IMR-90 (cell line): ENCODE measurements around the gene CCSER1. TPM values are rescaled to one million over a fixed set of nuclear protein-coding genes. Genes with fewer than 3 reads are reported as not detected.

Source experiments
- ATAC-seq: fragments of 200-7000 bp; cut with Tn5 transposase; 2 replicates; pipeline ENCODE4 v1.9.1; 2020; ENCODE audit warnings: low read depth, mild to moderate bottlenecking, moderate library complexity
- BruUV-seq: library from RNA; stranded (reverse); fragments of 400-500 nt; replicated peaks from 2 replicates; lab custom pipeline; 2021; lab: Mats Ljungman, UMichigan
- CTCF ChIA-PET: fragments of 300-600 bp; formaldehyde crosslinking; extraction: SDS; loops from one replicate; lab custom pipeline; 2021; ENCODE audit warnings: antibody characterized with exemption; lab: Yijun Ruan, JAX
- POLR2A ChIA-PET: fragments of 300-600 bp; sonication (Branson Sonifier 250); formaldehyde crosslinking; loops from one replicate; lab custom pipeline; 2022; ENCODE audit warnings: antibody characterized with exemption; ENCODE audit not compliant: unreplicated experiment; lab: Charles Lee
- DNase-seq: peaks from one replicate; pipeline ENCODE4 v3.0.0; 2013
- H2AFZ ChIP-seq: replicated peaks from 2 replicates; pipeline ENCODE3; 2013; ENCODE audit warnings: low read length, mild to moderate bottlenecking; ENCODE audit not compliant: poor library complexity
- H2AK5ac ChIP-seq: 2 replicates; pipeline ENCODE4 v1.6.1; 2013; ENCODE audit warnings: low read depth, low read length, inconsistent platforms
- H2AK9ac ChIP-seq: replicated peaks from 2 replicates; pipeline ENCODE3; 2013; ENCODE audit warnings: mild to moderate bottlenecking, low read depth, low read length, moderate library complexity; ENCODE audit not compliant: poor library complexity
- H2BK120ac ChIP-seq: 2 replicates; pipeline ENCODE4 v1.6.1; 2013; ENCODE audit warnings: low read depth, low read length, inconsistent platforms
- H2BK15ac ChIP-seq: 3 replicates; pipeline ENCODE4 v1.6.1; 2013; ENCODE audit warnings: low read depth, low read length, inconsistent platforms
- H2BK20ac ChIP-seq: 2 replicates; pipeline ENCODE4 v1.6.1; 2013; ENCODE audit warnings: low read depth, mild to moderate bottlenecking, inconsistent platforms, low read length, moderate library complexity
- H2BK5ac ChIP-seq: 2 replicates; pipeline ENCODE4 v1.6.1; 2013; ENCODE audit warnings: mild to moderate bottlenecking, low read depth, low read length, inconsistent platforms; ENCODE audit not compliant: poor library complexity, severe bottlenecking
- H3K14ac ChIP-seq: replicated peaks from 2 replicates; pipeline ENCODE4 v1.6.1; 2013; ENCODE audit warnings: low read depth, low read length, inconsistent platforms
- H3K18ac ChIP-seq: 2 replicates; pipeline ENCODE4 v1.6.1; 2013; ENCODE audit warnings: low read depth, low read length, control low read depth
- H3K23ac ChIP-seq: 2 replicates; pipeline ENCODE4 v1.6.1; 2013; ENCODE audit warnings: low read depth, low read length, inconsistent platforms
- H3K27ac ChIP-seq: 2 replicates; pipeline ENCODE4 v1.5.1; 2013; ENCODE audit warnings: mild to moderate bottlenecking, control low read depth, low read length; ENCODE audit not compliant: insufficient read depth
- H3K27me3 ChIP-seq: 2 replicates; pipeline ENCODE4 v1.6.1; 2013; ENCODE audit warnings: low read length; ENCODE audit not compliant: control insufficient read depth, insufficient read depth
- H3K36me3 ChIP-seq: 2 replicates; pipeline ENCODE4 v1.6.1; 2013; ENCODE audit warnings: low read length, mixed read lengths; ENCODE audit not compliant: control insufficient read depth, insufficient read depth
- H3K4ac ChIP-seq: 2 replicates; pipeline ENCODE4 v1.6.1; 2013; ENCODE audit warnings: low read depth, low read length, inconsistent platforms
- H3K4me1 ChIP-seq: 2 replicates; pipeline ENCODE4 v1.6.1; 2013; ENCODE audit warnings: low read length, mixed read lengths; ENCODE audit not compliant: control insufficient read depth, insufficient read depth
- H3K4me2 ChIP-seq: 2 replicates; pipeline ENCODE4 v1.6.1; 2013; ENCODE audit warnings: low read depth, mild to moderate bottlenecking, control low read depth, low read length, moderate library complexity
- H3K4me3 ChIP-seq: 2 replicates; pipeline ENCODE4 v1.5.1; 2013; ENCODE audit warnings: low read depth, mild to moderate bottlenecking, control low read depth, low read length, moderate library complexity; ENCODE audit not compliant: insufficient read depth
- H3K56ac ChIP-seq: 2 replicates; pipeline ENCODE4 v1.6.1; 2013; ENCODE audit warnings: low read length, inconsistent platforms; ENCODE audit not compliant: insufficient read depth; ENCODE audit errors: extremely low read depth
- H3K79me1 ChIP-seq, 2 experiments: 2 replicates each; pipeline ENCODE4 v1.6.1; 2013; ENCODE audit warnings: low read length in 2 of 2, inconsistent platforms in 1 of 2, low read depth in 1 of 2
- H3K9ac ChIP-seq: 2 replicates; pipeline ENCODE4 v1.6.1; 2013; ENCODE audit warnings: low read depth, low read length, control low read depth
- H3K9me1 ChIP-seq: 2 replicates; pipeline ENCODE4 v1.6.1; 2013; ENCODE audit warnings: low read length, inconsistent platforms; ENCODE audit not compliant: insufficient read depth
- H3K9me3 ChIP-seq: 2 replicates; pipeline ENCODE4 v1.6.1; 2013; ENCODE audit warnings: low read length; ENCODE audit not compliant: control insufficient read depth, insufficient read depth
- H4K20me1 ChIP-seq: 2 replicates; pipeline ENCODE4 v1.6.1; 2013; ENCODE audit warnings: low read length, inconsistent platforms; ENCODE audit not compliant: insufficient read depth
- H4K5ac ChIP-seq: 2 replicates; pipeline ENCODE4 v1.6.1; 2013; ENCODE audit warnings: mild to moderate bottlenecking, low read depth, low read length, control low read depth
- H4K8ac ChIP-seq, 2 experiments: 2 replicates each; pipeline ENCODE4 v1.6.1; 2013; ENCODE audit warnings: low read depth in 2 of 2, low read length in 2 of 2, control low read depth in 1 of 2, inconsistent platforms in 1 of 2
- H4K91ac ChIP-seq: 2 replicates; pipeline ENCODE4 v1.6.1; 2013; ENCODE audit warnings: low read depth, low read length, inconsistent platforms; ENCODE audit not compliant: insufficient read depth
- BHLHE40 ChIP-seq: fragments of 150-350 bp; IDR thresholded peaks from 2 replicates; pipeline ENCODE4 v1.6.1; 2016; ENCODE audit warnings: mild to moderate bottlenecking, low read depth, low read length
- FOS ChIP-seq: fragments of 150-350 bp; IDR thresholded peaks from 2 replicates; pipeline ENCODE4 v1.6.1; 2016; ENCODE audit warnings: low read depth, low read length
- MAZ ChIP-seq: IDR thresholded peaks from 2 replicates; pipeline ENCODE4 v1.6.1; 2012; ENCODE audit warnings: low read depth, mild to moderate bottlenecking, low read length, improper control_type of control experiment, moderate library complexity, borderline replicate concordance
- NFE2L2 ChIP-seq: fragments of 150-350 bp; IDR thresholded peaks from 2 replicates; pipeline ENCODE4 v1.6.1; 2016; ENCODE audit warnings: low read depth, mild to moderate bottlenecking, low read length
- POLR2A ChIP-seq: IDR thresholded peaks from 2 replicates; pipeline ENCODE4 v1.6.1; 2012; ENCODE audit warnings: mild to moderate bottlenecking, low read depth, low read length
- RAD21 ChIP-seq: IDR thresholded peaks from 2 replicates; pipeline ENCODE4 v1.6.1; 2012; ENCODE audit warnings: low read length, improper control_type of control experiment
- RCOR1 ChIP-seq: IDR thresholded peaks from 2 replicates; pipeline ENCODE4 v1.6.1; 2012; ENCODE audit warnings: mild to moderate bottlenecking, low read length, improper control_type of control experiment; ENCODE audit not compliant: insufficient replicate concordance
- RFX5 ChIP-seq: IDR thresholded peaks from 2 replicates; pipeline ENCODE4 v1.8.0; 2012; ENCODE audit warnings: low read depth, mild to moderate bottlenecking, low read length, moderate library complexity
- WGBS, 2 experiments: methylation state at CpG; one replicate each; pipeline versions ENCODE4 v1.1.5 to v1.1.7; 2013; ENCODE audit warnings: missing lambda C conversion rate in 2 of 2; ENCODE audit not compliant: insufficient read length in 1 of 2; ENCODE audit errors: extremely low coverage in 2 of 2; 5-methylcytosine and 5-hydroxymethylcytosine counted together
- dilution Hi-C: fragments of 300-500 bp; cut with HindIII; formaldehyde crosslinking; loops from one replicate; pipeline ENCODE4 v1.14.3; 2018; ENCODE audit warnings: low sequenced_read_pairs; ENCODE audit not compliant: unreplicated experiment
- in situ Hi-C: fragments of 300-500 bp; cut with MboI; formaldehyde crosslinking; loops from 3 replicates; pipeline ENCODE4 v1.14.3; 2019; ENCODE audit warnings: low sequenced_read_pairs, inconsistent platforms, mixed read lengths
- intact Hi-C: fragments of 100-400 bp; cut with micrococcal nuclease; formaldehyde crosslinking; loops from 2 replicates; pipeline ENCODE4 v1.10.0; 2022
- polyA plus RNA-seq, 3 experiments: library from polyadenylated mRNA; depleted of rRNA; stranded (reverse); fragments of >200 nt; gene quantifications; 2 replicates each; pipeline ENCODE4 v1.2.3, GENCODE V29; 2012; ENCODE audit warnings: low replicate concordance in 1 of 3
- total RNA-seq: library from RNA; depleted of rRNA; stranded (reverse); fragments of >200 nt; gene quantifications from 2 replicates; pipeline ENCODE4 v1.2.3, GENCODE V29; 2012
- TF ChIP-seq, protein P1 (sequence below): conservative IDR thresholded peaks from 2 replicates; pipeline ENCODE4 v1.5.1; 2012; ENCODE audit warnings: mild to moderate bottlenecking, low read depth, low read length, improper control_type of control experiment
- TF ChIP-seq, protein P2 (sequence below): fragments of 150-350 bp; IDR thresholded peaks from 2 replicates; pipeline ENCODE4 v1.6.1; 2017; ENCODE audit warnings: mild to moderate bottlenecking, antibody characterized with exemption, low read length, low read depth
- TF ChIP-seq, protein P3 (sequence below): fragments of 150-350 bp; IDR thresholded peaks from 2 replicates; pipeline ENCODE4 v1.6.1; 2016; ENCODE audit warnings: low read depth, mild to moderate bottlenecking, low read length, moderate library complexity, borderline replicate concordance

CCSER1 gene
- total and polyA plus RNA-seq, 2 of the 4 experiments (the other 2 are of a cell fraction): not detected

DNA sequence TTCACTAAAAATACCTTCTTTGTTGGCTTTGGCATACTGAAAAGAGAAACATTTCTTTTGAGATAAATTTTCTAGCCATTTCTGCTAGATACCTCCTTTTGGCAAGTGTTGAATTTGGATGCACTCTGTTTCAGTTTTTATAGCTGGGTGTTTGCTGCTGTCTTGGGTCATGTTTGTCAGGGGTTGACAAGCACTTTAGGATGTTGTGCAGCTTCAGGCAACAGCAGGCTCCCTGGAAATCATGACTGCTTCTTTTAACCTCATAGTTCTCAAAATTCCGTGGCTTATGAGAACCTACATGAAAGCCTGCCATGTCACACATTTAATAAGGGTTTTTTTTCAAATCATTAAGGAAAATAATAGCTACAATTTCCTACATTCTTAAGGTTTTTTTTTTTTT is 36.7 kb downstream of the CCSER1 start:
- dilution Hi-C loops: no loop called here
- POLR2A ChIA-PET: no interaction called here
- WGBS, 2 experiments: no CpG with 5 or more reads among the region's 1 CpG

More for the DNA sequence above, 36.7 kb downstream of the CCSER1 start:
- Histone ChIP-seq H3K14ac (no peak overlapping the region), H3K23ac (no peak overlapping the region), H3K18ac (no peak overlapping the region), H3K4ac (no peak overlapping the region), H2BK20ac (no peak overlapping the region), H2AK9ac (no peak overlapping the region), H2AK5ac (no peak overlapping the region), H3K36me3 (no peaks in the 10 kb centered on the region), H2AFZ (no peak overlapping the region), H3K4me1 (no peaks in the 10 kb centered on the region), H3K56ac (no peak overlapping the region), H3K4me2 (no peak overlapping the region), H2BK120ac (no peak overlapping the region), H3K9ac (no peak overlapping the region), H4K91ac (no peak overlapping the region), H4K20me1 (no peaks in the 10 kb centered on the region), H2BK15ac (no peak overlapping the region), H3K4me3 (no peak overlapping the region), H3K79me1 (no peaks in the 10 kb centered on the region), H3K9me3 (no peaks in the 10 kb centered on the region), H4K5ac (no peak overlapping the region), H3K27ac (no peak overlapping the region), H3K27me3 (no peaks in the 10 kb centered on the region), H4K8ac (no peak overlapping the region), H2BK5ac (no peak overlapping the region), H3K9me1 (no peaks in the 10 kb centered on the region)
- ATAC-seq: no peak
- no peak for DNase-seq
- TF ChIP-seq POLR2A (no peak), NFE2L2 (no peak), RAD21 (no peak), MAZ (no peak), FOS (no peak), BHLHE40 (no peak), RFX5 (no peak), RCOR1 (no peak)
- TF ChIP-seq, protein P1, sequence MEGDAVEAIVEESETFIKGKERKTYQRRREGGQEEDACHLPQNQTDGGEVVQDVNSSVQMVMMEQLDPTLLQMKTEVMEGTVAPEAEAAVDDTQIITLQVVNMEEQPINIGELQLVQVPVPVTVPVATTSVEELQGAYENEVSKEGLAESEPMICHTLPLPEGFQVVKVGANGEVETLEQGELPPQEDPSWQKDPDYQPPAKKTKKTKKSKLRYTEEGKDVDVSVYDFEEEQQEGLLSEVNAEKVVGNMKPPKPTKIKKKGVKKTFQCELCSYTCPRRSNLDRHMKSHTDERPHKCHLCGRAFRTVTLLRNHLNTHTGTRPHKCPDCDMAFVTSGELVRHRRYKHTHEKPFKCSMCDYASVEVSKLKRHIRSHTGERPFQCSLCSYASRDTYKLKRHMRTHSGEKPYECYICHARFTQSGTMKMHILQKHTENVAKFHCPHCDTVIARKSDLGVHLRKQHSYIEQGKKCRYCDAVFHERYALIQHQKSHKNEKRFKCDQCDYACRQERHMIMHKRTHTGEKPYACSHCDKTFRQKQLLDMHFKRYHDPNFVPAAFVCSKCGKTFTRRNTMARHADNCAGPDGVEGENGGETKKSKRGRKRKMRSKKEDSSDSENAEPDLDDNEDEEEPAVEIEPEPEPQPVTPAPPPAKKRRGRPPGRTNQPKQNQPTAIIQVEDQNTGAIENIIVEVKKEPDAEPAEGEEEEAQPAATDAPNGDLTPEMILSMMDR: no peak
- TF ChIP-seq, protein P2, sequence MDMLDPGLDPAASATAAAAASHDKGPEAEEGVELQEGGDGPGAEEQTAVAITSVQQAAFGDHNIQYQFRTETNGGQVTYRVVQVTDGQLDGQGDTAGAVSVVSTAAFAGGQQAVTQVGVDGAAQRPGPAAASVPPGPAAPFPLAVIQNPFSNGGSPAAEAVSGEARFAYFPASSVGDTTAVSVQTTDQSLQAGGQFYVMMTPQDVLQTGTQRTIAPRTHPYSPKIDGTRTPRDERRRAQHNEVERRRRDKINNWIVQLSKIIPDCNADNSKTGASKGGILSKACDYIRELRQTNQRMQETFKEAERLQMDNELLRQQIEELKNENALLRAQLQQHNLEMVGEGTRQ: no peak
- TF ChIP-seq, protein P3, sequence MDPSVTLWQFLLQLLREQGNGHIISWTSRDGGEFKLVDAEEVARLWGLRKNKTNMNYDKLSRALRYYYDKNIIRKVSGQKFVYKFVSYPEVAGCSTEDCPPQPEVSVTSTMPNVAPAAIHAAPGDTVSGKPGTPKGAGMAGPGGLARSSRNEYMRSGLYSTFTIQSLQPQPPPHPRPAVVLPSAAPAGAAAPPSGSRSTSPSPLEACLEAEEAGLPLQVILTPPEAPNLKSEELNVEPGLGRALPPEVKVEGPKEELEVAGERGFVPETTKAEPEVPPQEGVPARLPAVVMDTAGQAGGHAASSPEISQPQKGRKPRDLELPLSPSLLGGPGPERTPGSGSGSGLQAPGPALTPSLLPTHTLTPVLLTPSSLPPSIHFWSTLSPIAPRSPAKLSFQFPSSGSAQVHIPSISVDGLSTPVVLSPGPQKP: no peak
- CTCF ChIA-PET: no interaction called here
- in situ Hi-C loops: no loop called here
- no TSS peak for BruUV-seq
- intact Hi-C loops: no loop called here
